ENCODE data around the gene IL18BP.

The IL18BP gene

GRCh38 chr11:71998649-71999310 lies at the start of gene IL18BP:
Gene IL18BP, plus strand, starts transcription at chr11:71998909. Its CDS starts 1,076 bp downstream, at chr11:71999985.
- Histone ChIP-seq H3K27ac (ENCODE audit: low read depth, low read length) (peak within 1 kb of the TSS; percentile 45), H3K4me1 (ENCODE audit: insufficient read depth, low read length) (peaks cover 34% of the 10 kb centered on the region), H3K27me3 (ENCODE audit: control insufficient read depth in 1 of 2, insufficient read depth in 2 of 2, low read length in 2 of 2) (no peaks in the 10 kb centered on the region), H3K9me3 (ENCODE audit: low read length) (no peaks in the 10 kb centered on the region), H3K9ac (ENCODE audit: low read length) (peak within 1 kb of the TSS; percentile 25), H3K36me3 (ENCODE audit: insufficient read depth, low read length) (peaks cover 27% of the 10 kb centered on the region), H3K4me3 (ENCODE audit: low read depth in 1 of 2, low read length in 2 of 2) (peak within 1 kb of the TSS in 1 of 2 donors; percentile 43)

GRCh38 chr11:71949034-71949433 lies 49.7 kb upstream of the IL18BP start:
- Histone ChIP-seq H3K27ac (ENCODE audit: low read depth, low read length) (no peak overlapping the region), H3K27me3 (ENCODE audit: control insufficient read depth in 1 of 2, insufficient read depth in 2 of 2, low read length in 2 of 2) (no peaks in the 10 kb centered on the region), H3K36me3 (ENCODE audit: insufficient read depth, low read length) (no peaks in the 10 kb centered on the region), H3K9ac (ENCODE audit: low read length) (no peak overlapping the region), H3K4me3 (ENCODE audit: low read depth in 1 of 2, low read length in 2 of 2) (no peak overlapping the region), H3K4me1 (ENCODE audit: insufficient read depth, low read length) (peaks cover 10% of the 10 kb centered on the region), H3K9me3 (ENCODE audit: low read length) (no peaks in the 10 kb centered on the region)

- H3K9ac ChIP-seq (ENCODE audit: low read length): no peak overlapping the region
- no peaks in the 10 kb centered on the region for H3K36me3 ChIP-seq (ENCODE audit: insufficient read depth, low read length)
- H3K4me1 ChIP-seq (ENCODE audit: insufficient read depth, low read length): peaks cover 10% of the 10 kb centered on the region
- no peak overlapping the region for H3K4me3 ChIP-seq (ENCODE audit: low read depth in 1 of 2, low read length in 2 of 2)
- H3K27ac ChIP-seq (ENCODE audit: low read depth, low read length): no peak overlapping the region
- no peaks in the 10 kb centered on the region for H3K9me3 ChIP-seq (ENCODE audit: low read length)
- H3K27me3 ChIP-seq (ENCODE audit: control insufficient read depth in 1 of 2, insufficient read depth in 2 of 2, low read length in 2 of 2): no peaks in the 10 kb centered on the region
Observed at GRCh38 chr11:71951741-71952310, 46.9 kb upstream of the IL18BP start.

GRCh38 chr11:71955898-71956456 lies 42.7 kb upstream of the IL18BP start:
- Histone ChIP-seq H3K9ac (ENCODE audit: low read length) (no peak overlapping the region), H3K27me3 (ENCODE audit: control insufficient read depth in 1 of 2, insufficient read depth in 2 of 2, low read length in 2 of 2) (no peaks in the 10 kb centered on the region), H3K36me3 (ENCODE audit: insufficient read depth, low read length) (peaks cover 6% of the 10 kb centered on the region), H3K4me3 (ENCODE audit: low read depth in 1 of 2, low read length in 2 of 2) (no peak overlapping the region), H3K27ac (ENCODE audit: low read depth, low read length) (no peak overlapping the region), H3K9me3 (ENCODE audit: low read length) (no peaks in the 10 kb centered on the region), H3K4me1 (ENCODE audit: insufficient read depth, low read length) (no peaks in the 10 kb centered on the region)

GRCh38 chr11:71962428-71963038 lies 36.2 kb upstream of the IL18BP start:
- Histone ChIP-seq H3K27ac (ENCODE audit: low read depth, low read length) (no peak overlapping the region), H3K9ac (ENCODE audit: low read length) (no peak overlapping the region), H3K4me3 (ENCODE audit: low read depth in 1 of 2, low read length in 2 of 2) (no peak overlapping the region), H3K36me3 (ENCODE audit: insufficient read depth, low read length) (peaks cover 13% of the 10 kb centered on the region), H3K4me1 (ENCODE audit: insufficient read depth, low read length) (peaks cover 7% of the 10 kb centered on the region), H3K27me3 (ENCODE audit: control insufficient read depth in 1 of 2, insufficient read depth in 2 of 2, low read length in 2 of 2) (no peaks in the 10 kb centered on the region), H3K9me3 (ENCODE audit: low read length) (no peaks in the 10 kb centered on the region)

GRCh38 chr11:71963468-71963867 lies 35.2 kb upstream of the IL18BP start:
- Histone ChIP-seq H3K27ac (ENCODE audit: low read depth, low read length) (no peak overlapping the region), H3K36me3 (ENCODE audit: insufficient read depth, low read length) (peaks cover 13% of the 10 kb centered on the region), H3K27me3 (ENCODE audit: control insufficient read depth in 1 of 2, insufficient read depth in 2 of 2, low read length in 2 of 2) (no peaks in the 10 kb centered on the region), H3K4me3 (ENCODE audit: low read depth in 1 of 2, low read length in 2 of 2) (no peak overlapping the region), H3K9ac (ENCODE audit: low read length) (no peak overlapping the region), H3K4me1 (ENCODE audit: insufficient read depth, low read length) (peaks cover 7% of the 10 kb centered on the region), H3K9me3 (ENCODE audit: low read length) (no peaks in the 10 kb centered on the region)

- Histone ChIP-seq H3K9me3 (ENCODE audit: low read length) (no peaks in the 10 kb centered on the region), H3K36me3 (ENCODE audit: insufficient read depth, low read length) (peaks cover 13% of the 10 kb centered on the region), H3K27me3 (ENCODE audit: control insufficient read depth in 1 of 2, insufficient read depth in 2 of 2, low read length in 2 of 2) (no peaks in the 10 kb centered on the region), H3K27ac (ENCODE audit: low read depth, low read length) (no peak overlapping the region), H3K4me3 (ENCODE audit: low read depth in 1 of 2, low read length in 2 of 2) (no peak overlapping the region), H3K4me1 (ENCODE audit: insufficient read depth, low read length) (peaks cover 7% of the 10 kb centered on the region), H3K9ac (ENCODE audit: low read length) (no peak overlapping the region)
Observed at GRCh38 chr11:71964641-71965040, 34.1 kb upstream of the IL18BP start.

- no peak overlapping the region for H3K9ac ChIP-seq (ENCODE audit: low read length)
- H3K9me3 ChIP-seq (ENCODE audit: low read length): no peaks in the 10 kb centered on the region
- H3K36me3 ChIP-seq (ENCODE audit: insufficient read depth, low read length): peaks cover 4% of the 10 kb centered on the region
- H3K4me3 ChIP-seq (ENCODE audit: low read depth in 1 of 2, low read length in 2 of 2): no peak overlapping the region
- no peaks in the 10 kb centered on the region for H3K4me1 ChIP-seq (ENCODE audit: insufficient read depth, low read length)
- no peak overlapping the region for H3K27ac ChIP-seq (ENCODE audit: low read depth, low read length)
- H3K27me3 ChIP-seq (ENCODE audit: control insufficient read depth in 1 of 2, insufficient read depth in 2 of 2, low read length in 2 of 2): no peaks in the 10 kb centered on the region
Observed at GRCh38 chr11:71971680-71972079, 27.0 kb upstream of the IL18BP start.

- H3K9ac ChIP-seq (ENCODE audit: low read length): no peak overlapping the region
- no peak overlapping the region for H3K4me3 ChIP-seq (ENCODE audit: low read depth in 1 of 2, low read length in 2 of 2)
- no peaks in the 10 kb centered on the region for H3K27me3 ChIP-seq (ENCODE audit: control insufficient read depth in 1 of 2, insufficient read depth in 2 of 2, low read length in 2 of 2)
- no peak overlapping the region for H3K27ac ChIP-seq (ENCODE audit: low read depth, low read length)
- H3K36me3 ChIP-seq (ENCODE audit: insufficient read depth, low read length): no peaks in the 10 kb centered on the region
- H3K9me3 ChIP-seq (ENCODE audit: low read length): no peaks in the 10 kb centered on the region
- no peaks in the 10 kb centered on the region for H3K4me1 ChIP-seq (ENCODE audit: insufficient read depth, low read length)
Observed at GRCh38 chr11:71976551-71976950, 22.2 kb upstream of the IL18BP start.

GRCh38 chr11:71977090-71977489 lies 21.6 kb upstream of the IL18BP start:
- Histone ChIP-seq H3K27ac (ENCODE audit: low read depth, low read length) (no peak overlapping the region), H3K9ac (ENCODE audit: low read length) (no peak overlapping the region), H3K9me3 (ENCODE audit: low read length) (no peaks in the 10 kb centered on the region), H3K4me3 (ENCODE audit: low read depth in 1 of 2, low read length in 2 of 2) (no peak overlapping the region), H3K27me3 (ENCODE audit: control insufficient read depth in 1 of 2, insufficient read depth in 2 of 2, low read length in 2 of 2) (no peaks in the 10 kb centered on the region), H3K36me3 (ENCODE audit: insufficient read depth, low read length) (no peaks in the 10 kb centered on the region), H3K4me1 (ENCODE audit: insufficient read depth, low read length) (no peaks in the 10 kb centered on the region)

- H3K4me1 ChIP-seq (ENCODE audit: insufficient read depth, low read length): no peaks in the 10 kb centered on the region
- no peaks in the 10 kb centered on the region for H3K27me3 ChIP-seq (ENCODE audit: control insufficient read depth in 1 of 2, insufficient read depth in 2 of 2, low read length in 2 of 2)
- H3K4me3 ChIP-seq (ENCODE audit: low read depth in 1 of 2, low read length in 2 of 2): no peak overlapping the region
- no peak overlapping the region for H3K9ac ChIP-seq (ENCODE audit: low read length)
- peaks cover 4% of the 10 kb centered on the region for H3K36me3 ChIP-seq (ENCODE audit: insufficient read depth, low read length)
- H3K27ac ChIP-seq (ENCODE audit: low read depth, low read length): no peak overlapping the region
- H3K9me3 ChIP-seq (ENCODE audit: low read length): no peaks in the 10 kb centered on the region
Observed at GRCh38 chr11:71977743-71978418, 20.8 kb upstream of the IL18BP start.
